HG02938 (cell line): ENCODE results near the gene EIF3J.
A peak's percentile ranks its signal among the peaks of the same experiment; 100 is the strongest.
"Not testable (repeated sequence)": the region's sequence is repeated elsewhere in the genome, so short reads cannot be mapped to it uniquely, and the experiment has no call there.

Source experiments
- ATAC-seq: cut with Tn5 transposase; IDR thresholded peaks from one replicate; pipeline ENCODE4 v1.9.1; 2021; ENCODE audit warnings: mild to moderate bottlenecking, moderate library complexity; ENCODE audit not compliant: unreplicated experiment

Gene EIF3J

DNA sequence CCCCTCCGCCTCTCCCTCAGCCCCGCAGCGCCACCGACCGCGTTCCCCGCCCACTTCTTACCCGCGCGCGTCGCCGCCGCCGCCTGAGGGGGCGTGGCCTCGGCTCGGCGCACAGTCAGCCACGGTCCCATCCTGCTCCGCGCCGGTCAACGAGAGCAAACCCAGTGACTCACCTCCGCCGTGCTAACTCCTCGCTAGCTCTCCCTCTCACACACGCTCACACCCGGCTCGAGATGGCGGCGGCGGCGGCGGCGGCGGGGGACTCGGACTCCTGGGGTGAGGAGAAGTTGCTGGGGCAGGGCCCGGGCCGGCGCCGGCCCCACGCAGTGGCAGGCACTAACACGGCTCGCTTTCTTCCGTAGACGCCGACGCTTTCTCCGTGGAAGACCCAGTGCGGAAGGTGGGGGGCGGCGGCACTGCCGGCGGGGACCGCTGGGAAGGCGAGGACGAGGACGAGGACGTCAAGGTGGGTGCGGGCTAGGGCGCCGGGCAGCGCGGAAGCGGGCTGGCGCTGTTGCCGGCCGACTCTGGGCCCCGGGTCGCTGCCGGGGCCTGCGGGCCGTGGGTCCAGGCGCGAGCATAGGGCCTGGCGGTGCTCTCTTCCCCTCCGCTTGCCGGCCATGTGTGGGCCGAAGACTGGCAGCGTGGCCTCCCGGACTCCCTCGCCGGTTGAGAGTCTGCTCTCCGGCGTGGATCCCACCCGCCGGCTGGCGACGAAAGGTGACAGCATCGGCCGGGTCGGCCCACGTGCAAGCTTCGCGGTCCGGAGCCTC lies at the start of gene EIF3J:
Gene EIF3J, plus strand, starts transcription at position 186 of the 773 bp plus-strand sequence. Its CDS starts 48 bp downstream, at position 234.
- peak; percentile 84 for ATAC-seq

DNA sequence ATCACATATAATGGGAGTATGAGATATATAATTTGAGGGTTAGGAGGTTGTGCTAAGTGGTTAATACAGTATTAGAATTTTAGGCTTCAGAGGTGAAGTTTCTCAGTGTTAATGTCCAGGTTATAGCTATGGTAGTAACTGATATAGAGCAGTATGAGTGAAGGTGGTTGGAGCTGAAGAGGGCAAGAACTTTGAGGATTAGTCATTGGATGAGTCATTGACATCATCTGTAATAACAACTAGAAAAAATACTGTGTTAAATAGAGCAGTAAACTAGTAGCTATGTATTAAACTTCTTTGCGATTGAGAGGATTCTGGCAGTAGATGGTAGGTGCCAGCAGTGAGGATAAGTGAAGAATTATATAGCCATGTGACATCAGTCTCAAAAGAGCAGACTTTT lies 47.5 kb upstream of the EIF3J start:
- no peak for ATAC-seq

DNA sequence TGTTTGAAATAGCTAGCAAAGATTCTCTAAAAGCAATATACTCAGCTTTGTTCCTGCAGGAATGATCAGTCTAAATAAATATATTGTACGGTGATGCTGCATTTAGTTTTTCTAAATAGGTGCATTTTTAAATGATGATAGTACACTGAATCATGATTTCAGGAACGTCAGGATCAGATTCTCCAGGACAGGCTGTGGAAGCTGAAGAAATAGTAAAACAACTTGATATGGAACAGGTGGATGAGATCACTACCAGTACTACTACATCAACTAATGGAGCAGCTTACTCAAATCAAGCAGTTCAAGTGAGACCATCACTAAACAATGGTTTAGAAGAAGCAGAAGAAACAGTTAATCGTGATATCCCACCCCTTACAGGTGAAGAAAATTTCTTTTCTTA lies 46.3 kb upstream of the EIF3J start:
- ATAC-seq = no peak

GRCh38 chr15:44492040-44492439 lies 44.9 kb upstream of the EIF3J start:
- ATAC-seq = no peak

- ATAC-seq = no peak
Measured at GRCh38 chr15:44492672-44493071, 44.3 kb upstream of the EIF3J start.

DNA sequence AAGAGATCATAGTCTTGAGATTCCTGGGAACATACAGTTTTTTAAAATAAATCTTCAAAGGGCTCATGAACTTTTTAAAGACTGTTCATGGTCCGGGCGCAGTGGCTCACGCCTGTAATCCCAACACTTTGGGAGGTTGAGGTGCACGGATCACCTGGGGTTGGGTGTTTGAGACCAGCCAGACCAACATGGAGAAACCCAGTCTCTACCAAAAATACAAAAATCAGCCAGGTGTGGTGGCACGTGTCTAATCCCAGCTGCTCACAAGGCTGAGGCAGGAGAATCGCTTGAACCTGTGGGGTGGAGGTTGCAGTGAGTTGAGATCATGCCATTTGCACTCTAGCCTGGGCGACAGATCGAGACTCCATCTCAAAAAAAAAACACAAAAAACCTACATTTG lies 41.4 kb upstream of the EIF3J start:
- ATAC-seq = no peak

DNA sequence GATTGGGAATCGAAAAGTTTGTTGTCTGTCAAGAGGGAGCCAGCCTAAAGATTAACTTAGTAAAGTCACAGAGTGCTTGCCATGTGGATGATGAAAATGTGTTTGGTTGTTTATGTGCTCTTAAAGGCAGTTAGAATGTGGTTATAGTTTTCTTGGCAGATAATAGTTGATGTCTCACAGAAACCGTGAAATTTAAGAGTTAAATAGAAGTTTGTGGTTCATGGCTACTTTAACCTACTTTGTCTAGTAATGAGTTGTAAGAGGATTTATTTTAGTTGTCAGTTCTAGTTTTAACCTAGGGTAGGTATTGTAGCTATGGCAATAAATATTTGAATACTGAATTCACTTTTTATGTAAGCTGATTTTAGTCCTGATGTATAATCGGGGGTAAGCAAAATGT lies 36.4 kb upstream of the EIF3J start:
- ATAC-seq = no peak

DNA sequence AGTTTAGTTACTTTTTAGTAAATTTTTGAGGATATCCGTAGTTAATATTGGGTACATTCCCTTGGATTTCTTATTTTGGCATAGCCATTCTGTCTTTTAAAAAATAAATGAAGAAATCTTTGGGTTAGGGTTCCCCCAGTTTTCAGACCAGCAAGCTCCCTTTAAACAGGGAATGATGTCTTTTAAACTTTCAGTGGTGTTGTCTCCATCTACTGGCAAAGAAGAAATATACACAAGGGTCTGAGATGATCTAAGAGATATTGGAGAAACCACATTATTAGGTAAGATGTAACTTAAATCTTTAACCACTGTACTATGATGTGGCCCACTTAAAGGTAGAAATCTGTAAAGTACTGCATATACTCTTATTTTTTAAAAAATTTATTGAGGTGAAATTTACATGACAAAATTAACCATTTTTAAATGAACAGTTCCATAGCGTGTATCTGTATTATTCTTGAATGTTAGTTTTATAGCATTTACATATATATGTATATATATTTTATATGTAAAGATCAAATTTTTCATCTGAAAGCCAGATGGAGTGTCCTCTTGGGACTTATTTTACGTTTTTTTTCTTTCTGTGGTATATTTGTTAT lies 35.1 kb upstream of the EIF3J start:
- ATAC-seq = no peak

DNA sequence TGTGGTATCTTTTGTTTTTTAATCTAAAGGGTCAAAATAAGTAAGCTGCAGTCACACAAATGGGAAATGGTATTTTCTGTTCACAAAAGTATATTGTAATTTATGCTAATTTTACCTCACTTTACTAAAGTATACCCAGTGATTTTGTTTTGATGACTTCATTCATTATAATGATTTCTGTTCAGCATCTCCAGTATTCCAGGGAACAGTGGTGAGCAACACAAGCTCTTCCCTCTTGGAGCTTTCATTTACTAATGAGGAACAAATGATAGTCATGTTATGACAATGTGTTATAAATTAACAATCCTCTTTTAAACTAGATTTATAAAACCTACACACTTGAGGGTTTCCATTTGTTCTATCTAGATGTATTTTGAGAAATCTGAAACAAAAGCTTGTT lies 20.5 kb upstream of the EIF3J start:
- no peak for ATAC-seq

- no peak for ATAC-seq
Measured at GRCh38 chr15:44519537-44519936, 17.4 kb upstream of the EIF3J start.

GRCh38 chr15:44525018-44525417 lies 11.9 kb upstream of the EIF3J start:
- no peak for ATAC-seq

DNA sequence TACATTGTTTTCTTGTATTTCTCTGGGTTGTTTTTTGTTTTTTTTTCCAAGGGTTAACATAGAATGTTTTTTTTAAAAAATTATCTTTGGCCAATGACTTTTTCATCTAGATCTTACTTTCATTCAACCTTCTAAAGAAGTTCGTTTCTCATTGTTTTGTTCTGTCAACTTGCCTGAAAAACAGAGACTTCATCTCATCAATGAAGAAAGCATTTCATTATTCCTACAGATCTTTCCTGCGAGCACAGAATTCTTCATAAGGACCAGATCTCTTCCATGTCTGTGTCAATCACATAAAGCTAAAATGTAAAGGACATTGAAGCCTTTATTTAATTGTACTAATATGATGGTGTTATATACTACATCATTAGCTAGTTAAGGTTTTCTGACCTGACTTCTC lies 9.7 kb upstream of the EIF3J start:
- ATAC-seq = no peak

- ATAC-seq = no peak
Measured at GRCh38 chr15:44529864-44530604, 6.9 kb upstream of the EIF3J start.

- no peak for ATAC-seq
Measured at GRCh38 chr15:44530653-44531052, 6.3 kb upstream of the EIF3J start.

DNA sequence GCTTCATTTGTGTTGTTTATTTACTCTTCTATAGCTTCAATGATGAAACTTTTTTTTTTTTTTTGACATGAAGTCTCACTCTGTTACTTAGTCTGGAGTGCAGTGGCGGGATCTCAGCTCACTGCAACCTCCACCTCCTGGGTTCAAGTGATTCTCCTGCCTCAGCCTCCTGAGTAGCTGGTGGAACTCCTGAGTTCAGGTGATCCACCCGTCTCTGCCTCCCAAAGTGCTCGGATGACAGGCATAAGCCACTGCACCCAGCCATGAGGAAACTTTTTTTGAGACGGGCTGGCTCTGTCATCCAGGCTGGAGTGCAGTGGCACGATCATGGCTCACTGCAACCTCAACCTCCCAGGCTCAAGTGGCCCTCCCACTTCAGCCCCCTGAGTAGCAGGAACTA lies 4.7 kb upstream of the EIF3J start:
- ATAC-seq = not testable (repeated sequence)

GRCh38 chr15:44532689-44533088 lies 4.3 kb upstream of the EIF3J start:
- no peak for ATAC-seq

DNA sequence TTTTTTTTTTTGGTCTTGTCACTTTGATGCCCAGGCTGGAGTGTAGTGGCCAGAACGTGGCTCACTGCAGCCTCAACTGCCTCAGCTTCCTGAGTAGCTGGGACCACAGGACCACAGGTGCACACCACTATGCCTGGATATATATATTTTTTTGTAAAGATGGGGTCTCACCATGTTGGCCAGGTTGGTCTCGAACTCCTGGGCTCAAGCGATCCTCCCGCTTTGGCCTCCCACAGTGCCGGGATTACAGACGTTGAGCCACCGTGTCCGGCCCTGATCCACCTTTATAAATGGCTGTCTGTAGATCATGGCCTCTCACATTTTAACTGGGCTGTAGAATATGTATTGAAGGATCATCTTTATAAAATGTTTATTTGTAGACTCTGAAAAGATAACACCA lies 1.9 kb upstream of the EIF3J start:
- no peak for ATAC-seq

DNA sequence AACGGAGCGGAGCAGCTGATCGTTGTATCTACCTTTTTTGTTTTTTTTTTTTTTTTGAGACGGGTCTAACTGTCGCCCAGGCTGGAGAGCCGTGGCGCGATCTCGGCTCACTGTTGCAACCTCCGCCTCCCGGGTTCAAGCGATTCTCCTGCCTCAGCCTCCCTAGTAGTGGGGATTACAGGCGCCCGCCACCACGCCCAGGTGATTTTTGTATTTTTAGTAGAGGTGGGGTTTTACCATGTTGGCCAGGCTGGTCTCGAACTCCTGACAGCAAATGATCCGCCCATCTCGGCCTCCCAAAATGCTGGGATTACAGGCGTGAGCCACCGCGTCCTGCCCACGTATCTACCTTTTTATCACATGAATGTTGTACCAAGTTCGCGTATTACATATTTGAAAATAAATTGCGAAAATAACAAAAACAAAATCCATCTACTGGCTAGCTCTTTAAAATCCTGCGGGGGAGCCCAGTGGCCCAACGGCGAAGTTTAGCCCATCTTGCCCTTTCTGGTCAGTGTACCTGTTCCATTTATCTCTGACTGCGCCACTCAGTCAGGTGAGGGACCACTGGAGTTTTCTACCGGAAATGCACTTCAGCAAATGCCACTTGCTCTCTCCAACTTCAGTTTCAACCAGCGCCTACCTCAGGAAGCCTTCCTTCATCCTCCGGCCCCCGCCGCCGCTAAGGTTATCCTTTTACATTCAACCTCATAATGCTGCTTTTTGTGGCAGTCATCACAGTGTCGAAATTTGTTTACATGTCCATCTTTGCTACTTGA lies 1.2 kb upstream of the EIF3J start:
- ATAC-seq = no peak

GRCh38 chr15:44536302-44536961 lies 515 bp upstream of the EIF3J start:
- peak; percentile 49 for ATAC-seq

DNA sequence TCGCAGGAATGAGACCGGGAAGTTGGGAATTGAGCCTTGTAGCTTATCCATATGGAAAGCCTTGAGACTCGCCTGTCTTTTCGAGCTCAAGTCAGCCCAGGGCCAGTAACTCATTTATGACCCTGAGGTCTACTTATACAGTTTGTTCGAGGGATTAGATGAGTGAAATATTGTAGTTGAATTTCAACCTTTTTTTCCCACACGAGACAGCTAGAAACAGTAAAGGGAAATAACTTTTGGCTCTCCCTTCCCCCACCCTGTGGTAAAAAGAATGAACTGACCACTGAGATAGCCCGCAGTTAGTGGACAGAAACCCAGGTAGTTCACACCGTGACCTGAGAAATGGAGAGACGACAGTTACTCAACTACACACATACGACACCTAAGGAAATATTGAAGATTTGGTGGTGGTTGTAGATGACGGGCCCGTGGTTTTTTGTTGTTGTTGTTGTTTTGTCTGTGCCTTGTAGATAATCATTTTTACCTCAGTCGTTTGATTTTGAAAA lies 841 bp downstream of the EIF3J start:
- ATAC-seq = no peak
